Subcutaneous adipose tissue (tissue), 4 donors: Measurements from ENCODE around the gene STRA8. TPM values are rescaled to one million over a fixed set of nuclear protein-coding genes. Genes with fewer than 3 reads are reported as not detected.

Experiments used
- total RNA-seq, 4 donors: library from RNA; depleted of rRNA; stranded (reverse); fragments of >200 nt; gene quantifications; one replicate each; pipeline ENCODE4 v1.1.0, GENCODE V29; 2016
- TF ChIP-seq, protein P1 (sequence below): fragments of 450-650 bp; IDR thresholded peaks from one replicate; pipeline ENCODE4 v1.5.1; 2016; ENCODE audit warnings: low read depth, mild to moderate bottlenecking, control low read depth, antibody characterized with exemption, moderate library complexity

The STRA8 gene
- total RNA-seq, 4 donors from 2014 or later = not detected

DNA sequence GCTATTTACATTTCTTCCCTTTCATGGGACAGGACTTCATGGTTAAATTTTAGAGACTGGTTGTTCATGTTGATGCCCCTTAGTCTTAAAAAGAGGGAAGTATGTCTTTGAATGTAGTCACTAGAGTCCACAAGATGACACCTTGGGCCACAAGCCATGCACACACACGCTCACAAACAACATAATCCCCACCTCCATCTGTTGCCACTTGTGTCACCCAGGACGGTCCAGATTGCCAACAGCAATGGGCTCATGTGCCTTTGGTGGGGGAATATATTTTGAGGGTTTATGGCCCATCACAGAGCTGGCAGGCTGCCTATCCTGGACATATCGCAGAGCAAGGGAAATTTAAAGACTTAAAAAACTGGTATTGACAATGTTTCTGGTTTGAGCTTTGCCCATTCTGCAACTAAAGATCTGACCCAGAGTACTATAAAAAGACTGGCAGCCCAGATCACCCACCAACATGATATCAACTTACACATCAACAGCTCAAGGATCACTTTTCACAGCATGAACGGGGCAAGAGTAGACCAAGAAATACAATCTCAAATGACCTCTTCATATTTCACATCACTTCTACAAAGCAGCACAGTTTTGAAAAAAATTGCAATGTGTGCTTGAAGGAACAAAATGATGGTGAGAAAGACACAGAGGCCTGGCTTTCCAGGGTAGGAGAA, 50.5 kb downstream of the STRA8 start:
- TF ChIP-seq, protein P1, sequence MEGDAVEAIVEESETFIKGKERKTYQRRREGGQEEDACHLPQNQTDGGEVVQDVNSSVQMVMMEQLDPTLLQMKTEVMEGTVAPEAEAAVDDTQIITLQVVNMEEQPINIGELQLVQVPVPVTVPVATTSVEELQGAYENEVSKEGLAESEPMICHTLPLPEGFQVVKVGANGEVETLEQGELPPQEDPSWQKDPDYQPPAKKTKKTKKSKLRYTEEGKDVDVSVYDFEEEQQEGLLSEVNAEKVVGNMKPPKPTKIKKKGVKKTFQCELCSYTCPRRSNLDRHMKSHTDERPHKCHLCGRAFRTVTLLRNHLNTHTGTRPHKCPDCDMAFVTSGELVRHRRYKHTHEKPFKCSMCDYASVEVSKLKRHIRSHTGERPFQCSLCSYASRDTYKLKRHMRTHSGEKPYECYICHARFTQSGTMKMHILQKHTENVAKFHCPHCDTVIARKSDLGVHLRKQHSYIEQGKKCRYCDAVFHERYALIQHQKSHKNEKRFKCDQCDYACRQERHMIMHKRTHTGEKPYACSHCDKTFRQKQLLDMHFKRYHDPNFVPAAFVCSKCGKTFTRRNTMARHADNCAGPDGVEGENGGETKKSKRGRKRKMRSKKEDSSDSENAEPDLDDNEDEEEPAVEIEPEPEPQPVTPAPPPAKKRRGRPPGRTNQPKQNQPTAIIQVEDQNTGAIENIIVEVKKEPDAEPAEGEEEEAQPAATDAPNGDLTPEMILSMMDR = no peak

DNA sequence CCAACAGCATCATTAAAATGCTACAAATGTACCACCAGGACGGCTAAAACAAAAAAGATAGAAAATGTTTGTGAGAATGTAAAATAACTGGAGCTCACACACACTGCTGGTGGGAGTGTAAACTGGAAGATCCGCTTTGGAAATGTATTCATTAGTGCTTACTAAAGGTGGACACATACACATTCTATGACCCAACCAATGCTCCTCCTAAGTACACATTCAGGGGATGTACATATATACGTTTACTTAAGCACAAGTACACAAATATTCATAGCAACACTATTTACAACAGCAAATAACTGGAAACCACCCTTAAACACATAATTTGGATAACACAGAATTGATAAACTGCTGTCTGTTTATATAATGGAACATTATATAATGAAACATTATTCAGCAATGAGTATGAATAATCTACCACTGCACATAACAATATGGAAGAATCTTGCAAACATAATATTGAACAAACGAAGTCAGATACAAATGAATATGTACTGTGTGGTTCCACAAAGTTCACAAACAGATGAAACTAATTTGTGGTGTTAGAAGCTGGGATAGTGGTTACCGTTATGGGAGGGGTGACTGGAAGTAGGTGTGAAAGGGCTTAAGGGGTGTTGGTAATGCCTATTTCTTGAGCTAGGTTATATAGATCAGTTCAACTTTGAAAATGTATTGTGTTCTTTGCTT, 52.1 kb downstream of the STRA8 start:
- TF ChIP-seq, protein P1 = no peak

DNA sequence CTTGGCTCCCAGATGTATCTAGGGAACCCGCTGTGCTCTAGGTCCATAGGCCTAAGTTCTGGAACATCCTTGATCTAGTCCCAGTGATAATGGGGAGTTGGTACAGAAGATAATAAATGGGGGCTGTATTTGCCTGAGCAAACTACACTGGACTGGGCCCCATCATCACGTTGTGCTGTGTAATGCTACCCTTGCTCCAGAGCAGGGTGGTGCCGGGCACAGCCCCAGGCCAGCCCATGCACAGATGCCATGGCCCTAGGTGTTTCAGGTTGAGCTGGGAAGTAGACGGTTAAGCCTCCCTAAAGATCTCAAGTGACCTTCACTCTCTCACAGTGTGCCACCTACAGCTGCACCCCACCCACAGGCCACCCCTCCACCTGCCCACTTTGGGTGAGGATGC, 53.2 kb downstream of the STRA8 start:
- TF ChIP-seq, protein P1 = no peak

DNA sequence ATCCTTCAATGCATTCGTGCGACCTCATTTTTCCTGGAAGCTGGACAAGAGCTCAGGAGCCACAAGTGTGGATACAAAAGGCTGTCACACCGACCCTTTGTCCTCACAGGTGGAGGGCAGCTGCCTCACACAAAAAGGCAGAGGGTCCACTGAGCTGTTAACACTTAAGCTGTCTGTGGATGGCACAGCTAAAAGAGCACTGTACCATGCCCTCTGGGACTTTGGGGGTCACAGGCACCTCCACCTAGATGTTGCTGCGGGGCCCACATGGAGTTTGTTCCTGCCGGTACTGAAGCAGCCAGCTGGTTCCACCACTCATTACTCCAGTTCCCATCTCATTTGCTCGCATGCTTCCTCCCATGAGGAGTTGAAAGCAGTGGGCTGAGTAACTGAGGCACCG, 57.0 kb downstream of the STRA8 start:
- TF ChIP-seq, protein P1 = no peak

DNA sequence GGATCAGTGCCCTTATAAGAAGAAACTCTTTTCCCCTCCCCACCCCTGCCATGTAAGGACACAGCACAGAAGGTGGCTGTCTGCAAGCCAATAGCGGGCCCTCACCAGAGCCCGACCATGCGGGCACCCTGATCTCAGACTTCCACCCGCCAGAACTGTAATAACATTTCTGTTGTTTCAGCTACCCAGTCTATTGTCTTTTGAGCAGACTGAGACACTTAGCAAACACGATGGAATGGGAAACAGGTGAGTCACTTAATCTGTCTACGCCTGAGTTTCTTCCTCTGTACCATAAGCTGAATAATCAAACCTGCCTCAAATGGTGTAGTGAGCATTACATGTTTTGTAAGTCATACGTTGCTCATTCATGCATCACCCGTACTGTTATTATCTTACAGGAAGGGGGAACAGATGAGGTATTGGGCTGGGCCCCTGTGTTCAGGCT, 58.2 kb downstream of the STRA8 start:
- TF ChIP-seq, protein P1 = no peak

DNA sequence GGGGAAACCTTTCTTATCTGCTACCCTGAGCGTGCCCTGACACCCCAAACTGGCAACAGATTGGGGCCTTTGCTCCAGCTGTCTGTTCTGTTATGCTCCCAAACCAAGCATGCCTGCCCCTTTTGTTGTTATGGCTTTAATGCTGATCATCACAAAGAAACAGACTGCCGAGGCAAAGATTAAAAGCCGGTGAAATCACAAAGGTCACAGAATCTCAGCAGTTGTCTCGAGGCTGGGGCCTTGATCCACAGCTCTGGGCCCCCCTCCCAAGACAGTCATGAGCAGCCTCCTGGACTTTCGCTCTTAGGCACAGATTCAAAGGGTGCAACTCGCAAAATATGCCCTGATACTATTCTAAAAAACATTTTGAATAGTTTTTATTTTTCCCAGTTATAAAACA, 65.6 kb downstream of the STRA8 start:
- TF ChIP-seq, protein P1 = no peak

DNA sequence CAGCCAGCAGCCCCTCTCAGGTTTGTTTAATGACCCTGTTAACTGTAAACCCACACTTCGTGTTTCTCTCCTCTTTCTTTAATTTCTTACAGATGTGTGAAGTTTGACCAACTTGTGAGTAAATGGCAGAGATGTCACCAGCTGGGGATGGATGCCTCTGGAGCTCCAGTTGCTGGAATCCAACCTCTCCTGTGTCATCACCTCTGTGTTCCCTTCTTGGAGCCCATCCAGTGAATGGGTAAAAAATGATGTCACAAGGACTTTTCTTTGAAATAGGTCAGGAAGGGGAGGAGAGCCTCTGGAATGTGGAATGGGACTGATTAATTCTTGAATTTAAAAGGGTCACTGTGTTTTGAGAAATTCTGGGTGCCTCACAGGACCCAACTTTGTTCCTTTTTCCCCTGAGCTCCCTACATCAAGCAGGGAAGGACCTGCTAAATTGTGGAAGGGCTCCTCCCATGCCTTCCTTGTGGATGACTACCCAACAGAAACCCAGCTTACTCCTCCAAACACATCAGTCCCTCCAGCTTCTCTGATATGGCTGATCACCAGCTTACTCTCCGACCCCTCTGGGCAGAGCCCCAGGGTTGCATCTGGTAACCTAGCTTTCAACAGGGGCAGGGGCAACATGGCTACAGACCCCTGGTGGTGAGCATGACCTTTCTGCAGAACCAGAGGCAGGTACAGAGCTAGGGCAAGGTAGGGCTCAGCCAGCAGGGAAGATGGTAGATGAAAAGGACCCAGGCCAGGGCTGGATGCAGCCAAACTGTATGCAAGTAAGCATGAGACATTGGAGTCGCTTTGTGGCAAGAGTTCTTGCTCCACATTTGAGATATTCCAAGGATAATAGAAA, 67.5 kb downstream of the STRA8 start:
- TF ChIP-seq, protein P1 = no peak
